Inferior parietal cortex (tissue), 1 donor: ENCODE measurements around the gene PMEL.
"Not testable (repeated sequence)": the region's sequence is repeated elsewhere in the genome, so short reads cannot be mapped to it uniquely, and the experiment has no call there.

Source experiments
- DNase-seq: peaks from one replicate; pipeline ENCODE4 v3.0.0-alpha.2; 2016; ENCODE audit errors: extremely low spot score

PMEL gene

GRCh38 chr12:55965941-55966407, at the start of gene PMEL:
TSS of gene PMEL (minus strand) at chr12:55966042. CDS start at chr12:55966011, 31 bp downstream.
- no peak for DNase-seq

GRCh38 chr12:56014205-56014604, 48.4 kb upstream of the PMEL start:
- DNase-seq = no peak

GRCh38 chr12:56013482-56013881, 47.6 kb upstream of the PMEL start:
- no peak for DNase-seq

GRCh38 chr12:56011509-56012090, 45.8 kb upstream of the PMEL start:
- DNase-seq = no peak

GRCh38 chr12:56010111-56010570, 44.3 kb upstream of the PMEL start:
- DNase-seq = no peak

- DNase-seq = peak; percentile 39
Measured at GRCh38 chr12:56007564-56008559, 42.0 kb upstream of the PMEL start.

- no peak for DNase-seq
Measured at GRCh38 chr12:56004211-56004610, 38.4 kb upstream of the PMEL start.

GRCh38 chr12:56003376-56003775, 37.5 kb upstream of the PMEL start:
- DNase-seq = not testable (repeated sequence)

- no peak for DNase-seq
Measured at GRCh38 chr12:56001487-56002100, 35.8 kb upstream of the PMEL start.

GRCh38 chr12:55999999-56000540, 34.2 kb upstream of the PMEL start:
- not testable (repeated sequence) for DNase-seq

GRCh38 chr12:55999522-55999921, 33.7 kb upstream of the PMEL start:
- not testable (repeated sequence) for DNase-seq

DNA sequence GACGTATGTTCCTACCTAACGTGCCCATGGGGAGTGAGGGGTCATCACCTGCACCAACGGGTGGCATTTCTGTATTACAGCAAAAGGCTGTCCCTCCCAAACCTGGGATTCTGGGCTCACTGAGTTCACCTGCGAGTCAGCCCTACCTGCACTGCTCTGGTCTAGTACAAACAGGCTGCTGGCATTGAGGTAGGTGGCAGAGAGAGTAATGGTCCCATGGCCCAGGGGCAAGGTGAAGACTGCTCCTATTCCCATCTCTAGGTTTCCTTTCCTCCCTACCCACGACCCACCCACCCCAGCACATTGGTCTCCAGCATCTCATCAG, 31.7 kb upstream of the PMEL start:
- DNase-seq = no peak

DNA sequence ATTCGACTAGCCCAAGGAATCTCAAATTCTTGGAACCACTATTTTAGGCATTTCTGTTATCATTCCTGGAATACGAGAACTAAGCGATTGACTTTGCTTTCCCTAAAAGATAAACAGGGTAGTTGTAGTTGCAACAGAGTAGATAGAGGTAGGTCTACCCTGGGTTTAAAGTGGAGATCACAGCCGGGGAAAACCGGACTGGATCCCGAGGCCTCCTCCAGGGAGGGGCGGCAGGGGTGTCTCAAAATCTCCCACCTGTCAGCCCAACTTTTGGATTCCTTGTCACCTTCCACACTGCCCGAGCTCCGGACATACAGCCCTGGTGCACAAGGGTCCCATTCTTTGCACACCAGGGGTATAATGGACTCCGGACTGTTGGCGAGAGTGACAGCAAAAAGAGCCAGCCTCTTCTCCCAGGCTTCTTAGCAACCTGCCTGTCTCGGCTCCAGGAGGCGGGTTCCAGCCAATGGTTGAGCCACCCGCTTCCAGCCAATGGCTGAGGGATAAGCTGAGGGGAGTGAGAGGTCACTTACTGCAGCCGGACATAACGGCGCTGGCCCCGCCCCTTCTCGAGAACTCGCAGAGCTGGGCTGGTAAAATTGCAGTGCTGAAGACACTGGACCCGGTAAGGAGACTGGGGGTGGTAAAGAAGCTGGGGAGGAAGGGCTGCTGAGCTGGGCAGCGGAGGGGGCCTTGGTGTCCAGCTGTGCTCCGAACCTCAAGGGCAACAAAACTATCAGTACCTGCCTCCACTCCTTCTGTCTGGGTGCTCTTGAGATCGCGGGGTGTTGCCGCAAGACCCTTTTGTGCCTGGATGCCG, 31.1 kb upstream of the PMEL start, which contains the start of gene SUOX:
Gene SUOX, plus strand, starts transcription at position 562 of the 820 bp plus-strand sequence. CDS start 4,946 bp downstream, outside the sequence.
- DNase-seq = peak; percentile 96

GRCh38 chr12:55996201-55996714, 30.4 kb upstream of the PMEL start:
- DNase-seq = peak; percentile 91

- DNase-seq = no peak
Measured at GRCh38 chr12:55995366-55995765, 29.5 kb upstream of the PMEL start.

DNA sequence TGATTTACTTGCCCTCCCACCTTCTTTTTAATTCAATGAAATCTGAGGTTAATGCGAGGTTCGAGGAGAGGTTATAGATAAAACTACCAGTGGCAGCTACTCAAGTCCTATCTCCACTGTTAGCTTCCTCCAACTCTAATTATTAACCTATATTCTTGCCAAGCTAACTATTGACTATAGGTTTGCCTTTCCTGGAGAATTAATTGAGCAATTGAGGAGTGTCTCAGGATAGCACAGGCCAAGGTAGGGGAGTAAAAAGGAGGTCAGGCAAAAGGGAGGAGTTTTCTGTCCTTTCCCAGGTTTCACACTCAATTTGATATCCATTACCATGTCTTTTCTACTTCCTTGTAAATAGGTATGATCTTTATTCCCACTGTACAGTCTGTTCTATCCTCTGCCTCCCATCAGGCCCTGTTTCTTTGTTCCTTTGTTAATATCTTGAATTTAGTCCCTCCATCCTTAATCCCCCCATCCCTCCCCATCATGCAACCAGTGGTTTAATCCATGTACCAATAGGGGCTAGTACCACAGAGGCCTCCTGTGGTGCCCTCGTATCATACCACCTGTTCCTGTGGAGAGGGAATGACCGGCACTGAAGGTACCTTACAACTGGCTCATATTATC, 27.5 kb upstream of the PMEL start:
- DNase-seq = no peak

- no peak for DNase-seq
Measured at GRCh38 chr12:55991110-55991509, 25.3 kb upstream of the PMEL start.

- not testable (repeated sequence) for DNase-seq
Measured at GRCh38 chr12:55985976-55986375, 20.1 kb upstream of the PMEL start.

- DNase-seq = no peak
Measured at GRCh38 chr12:55985341-55985740, 19.5 kb upstream of the PMEL start.

- no peak for DNase-seq
Measured at GRCh38 chr12:55984861-55985260, 19.0 kb upstream of the PMEL start.
